Activated gamma-delta T cell (primary cell): ENCODE measurements around the gene GIMAP5.
"Not testable (repeated sequence)": the region's sequence is repeated elsewhere in the genome, so short reads cannot be mapped to it uniquely, and the experiment has no call there.

Experiments used
- DNase-seq: peaks from one replicate; lab custom pipeline; 2025; lab: John Stamatoyannopoulos, UW

GIMAP5 gene

GRCh38 chr7:150774131-150774530 is 36.9 kb downstream of the GIMAP5 start:
- DNase-seq, result not testable (repeated sequence)

- no peak for DNase-seq
Observed at GRCh38 chr7:150778014-150778737, 41.0 kb downstream of the GIMAP5 start.

GRCh38 chr7:150778738-150779301 is 41.6 kb downstream of the GIMAP5 start:
- DNase-seq, result no peak

GRCh38 chr7:150780292-150780691 is 43.1 kb downstream of the GIMAP5 start:
- DNase-seq, result no peak

DNA sequence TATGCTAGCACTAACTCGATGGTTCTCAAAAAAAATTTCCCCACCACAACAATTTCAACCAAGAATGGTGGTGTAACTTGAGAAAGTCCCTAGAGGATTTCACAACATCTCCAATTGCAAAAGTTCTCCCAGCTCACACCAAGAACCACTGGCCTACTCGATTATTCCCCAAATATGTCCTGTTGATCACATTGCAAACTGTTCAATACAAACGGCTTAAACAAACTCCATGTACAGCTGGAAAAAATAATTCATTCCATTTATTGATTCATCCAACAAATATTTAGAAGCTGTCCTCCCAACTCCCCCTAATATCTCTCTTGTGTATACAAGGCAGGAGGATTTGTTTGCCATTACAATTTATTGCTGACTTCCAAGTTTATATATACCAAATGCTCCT is 43.9 kb downstream of the GIMAP5 start:
- DNase-seq, result no peak

DNA sequence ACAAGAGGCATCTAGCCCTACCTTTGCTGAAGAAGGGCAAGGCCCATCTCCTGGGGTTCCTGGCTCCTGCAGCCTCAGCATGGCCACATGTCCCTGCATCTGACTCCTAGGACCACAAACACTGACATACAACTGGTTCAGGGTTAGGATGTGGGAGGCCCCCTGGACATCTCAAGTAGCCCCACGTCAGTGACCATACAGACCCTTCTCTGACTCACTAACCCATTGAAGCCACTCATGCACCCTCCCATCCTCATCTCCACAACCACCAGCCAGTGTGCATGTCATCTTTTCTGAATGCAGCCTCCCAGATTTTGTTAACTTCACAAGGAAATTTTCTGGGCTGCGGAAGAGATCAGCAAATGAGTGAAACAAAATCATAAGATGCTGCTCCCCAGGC is 44.7 kb downstream of the GIMAP5 start:
- no peak for DNase-seq

DNA sequence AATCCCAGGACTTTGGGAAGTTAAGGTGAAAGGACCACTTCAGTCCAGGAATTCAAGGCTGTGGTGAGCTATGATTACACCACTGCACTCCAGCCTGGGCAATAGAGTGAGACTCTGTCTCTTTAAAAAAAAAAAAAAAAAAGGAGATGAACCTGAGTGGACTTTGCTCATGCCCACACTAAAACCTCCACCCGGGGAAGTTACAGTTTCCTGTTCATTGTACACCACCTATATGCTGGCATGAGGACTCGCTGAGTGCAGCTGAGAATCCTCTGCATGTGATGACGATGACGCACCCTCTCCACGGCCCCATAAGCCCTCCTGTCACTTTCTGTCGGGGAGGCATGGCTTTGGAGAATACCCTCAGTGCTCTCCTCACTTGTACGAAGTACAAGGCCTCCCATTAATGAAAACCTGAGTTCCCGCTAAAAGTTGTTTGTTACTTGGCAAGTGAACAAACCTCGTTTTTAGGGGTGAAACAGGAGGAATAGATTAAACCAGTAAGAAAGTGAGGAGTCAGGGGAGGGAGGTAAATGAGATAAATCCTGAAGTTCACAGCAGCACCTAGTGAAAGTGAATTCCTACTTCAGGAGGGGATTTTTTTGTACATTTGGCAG is 47.0 kb downstream of the GIMAP5 start:
- no peak for DNase-seq

DNA sequence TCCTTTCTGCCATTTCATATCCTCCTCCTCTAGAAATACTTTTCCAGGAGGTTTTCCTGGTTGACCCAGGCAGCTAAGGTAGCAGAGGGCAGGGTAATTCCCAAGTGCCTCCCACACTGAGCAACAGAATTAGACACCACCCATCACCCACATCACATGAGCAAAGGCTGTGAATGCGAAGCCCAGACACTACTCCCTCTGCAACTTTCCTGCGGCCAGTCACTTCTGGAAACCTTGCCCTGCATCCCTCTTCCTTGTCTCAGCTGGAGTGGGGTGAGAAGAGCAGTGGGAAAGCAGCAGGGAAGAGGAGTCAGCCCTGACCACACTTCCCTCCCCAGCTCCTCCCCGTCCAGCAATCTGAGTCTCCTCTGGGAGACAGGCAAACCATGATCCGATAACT is 47.7 kb downstream of the GIMAP5 start:
- DNase-seq, result no peak

DNA sequence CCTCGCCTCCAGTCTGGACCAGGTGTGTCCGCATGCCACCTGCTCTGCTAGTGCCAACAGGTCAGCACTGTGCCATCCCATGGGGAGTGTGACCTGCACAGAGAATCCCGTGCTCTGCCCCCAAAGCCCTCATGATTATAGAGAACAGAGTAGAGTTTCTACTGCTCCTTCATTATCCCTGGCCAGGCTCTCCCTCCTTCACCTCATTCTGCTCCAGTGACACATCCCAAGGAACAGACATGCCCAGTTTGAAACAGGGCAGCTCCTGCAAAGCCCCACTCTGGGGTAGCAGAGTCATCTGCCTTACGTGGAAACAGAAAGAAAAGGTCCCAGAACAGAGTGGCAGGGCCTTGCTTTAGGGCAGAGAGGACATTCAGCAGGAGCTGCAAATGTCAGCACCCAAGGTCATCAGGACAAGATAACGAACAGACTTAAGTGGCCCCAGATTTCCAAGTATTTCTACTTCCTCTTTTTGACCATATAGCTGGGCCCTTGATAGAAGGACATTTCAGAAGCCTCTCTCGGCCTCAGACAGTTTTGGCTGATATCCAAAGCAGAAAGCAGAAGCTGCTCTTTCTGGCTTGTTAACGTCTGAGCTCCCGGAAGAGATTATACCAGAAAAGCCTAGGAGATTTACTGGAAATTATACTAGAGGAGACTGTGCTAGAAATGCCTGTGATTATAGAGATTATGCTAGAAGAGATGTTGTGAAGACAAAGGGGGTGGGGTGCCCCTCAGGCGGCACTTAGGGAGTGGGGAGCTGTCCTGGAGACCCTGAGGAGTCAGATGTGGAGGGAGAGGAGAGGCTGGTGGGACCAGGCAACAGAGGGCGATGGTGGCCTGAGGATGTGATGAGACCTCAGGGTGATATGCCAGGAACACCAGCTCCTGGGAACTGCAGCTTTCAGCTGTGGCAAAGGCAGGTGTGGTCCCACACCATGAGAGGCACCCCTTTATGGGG is 50.4 kb downstream of the GIMAP5 start:
- no peak for DNase-seq

DNA sequence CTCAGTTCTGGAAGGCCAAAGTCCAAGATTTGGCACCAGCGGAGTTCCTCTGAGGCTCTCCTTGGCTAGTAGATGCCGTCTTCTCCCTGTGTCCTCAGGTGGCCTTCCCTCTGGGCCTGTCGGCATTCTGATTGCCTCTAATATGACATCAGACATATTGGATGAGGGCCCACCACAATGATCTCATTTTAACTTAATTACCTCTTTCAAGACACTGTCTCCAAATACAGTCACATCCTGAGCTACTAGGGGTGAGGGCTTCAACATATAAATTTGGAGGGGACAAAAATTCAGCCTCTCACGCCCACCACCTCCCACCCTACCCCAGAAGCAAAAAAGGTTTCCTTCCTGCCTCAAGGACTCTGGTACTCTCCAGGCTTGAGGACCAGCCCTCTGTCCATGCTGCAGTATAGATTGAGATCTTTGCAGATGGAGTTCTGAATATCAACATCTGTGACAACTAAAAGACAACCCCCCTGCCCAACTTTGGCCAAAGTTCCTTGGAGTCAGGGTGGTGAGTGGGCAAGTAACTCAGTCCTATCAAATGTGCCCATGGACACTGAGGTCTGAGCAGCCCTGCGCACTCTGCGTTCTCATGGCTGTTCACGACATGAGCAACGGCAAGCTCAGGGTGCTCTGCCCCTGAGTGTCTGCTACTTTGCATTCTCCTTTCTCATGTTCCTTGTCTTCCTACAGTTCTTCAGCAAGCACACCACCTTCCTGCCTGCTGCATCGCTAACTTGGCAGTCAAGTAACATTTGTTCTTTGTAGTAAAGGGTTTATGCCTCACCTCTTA is 51.5 kb downstream of the GIMAP5 start:
- DNase-seq, result no peak

DNA sequence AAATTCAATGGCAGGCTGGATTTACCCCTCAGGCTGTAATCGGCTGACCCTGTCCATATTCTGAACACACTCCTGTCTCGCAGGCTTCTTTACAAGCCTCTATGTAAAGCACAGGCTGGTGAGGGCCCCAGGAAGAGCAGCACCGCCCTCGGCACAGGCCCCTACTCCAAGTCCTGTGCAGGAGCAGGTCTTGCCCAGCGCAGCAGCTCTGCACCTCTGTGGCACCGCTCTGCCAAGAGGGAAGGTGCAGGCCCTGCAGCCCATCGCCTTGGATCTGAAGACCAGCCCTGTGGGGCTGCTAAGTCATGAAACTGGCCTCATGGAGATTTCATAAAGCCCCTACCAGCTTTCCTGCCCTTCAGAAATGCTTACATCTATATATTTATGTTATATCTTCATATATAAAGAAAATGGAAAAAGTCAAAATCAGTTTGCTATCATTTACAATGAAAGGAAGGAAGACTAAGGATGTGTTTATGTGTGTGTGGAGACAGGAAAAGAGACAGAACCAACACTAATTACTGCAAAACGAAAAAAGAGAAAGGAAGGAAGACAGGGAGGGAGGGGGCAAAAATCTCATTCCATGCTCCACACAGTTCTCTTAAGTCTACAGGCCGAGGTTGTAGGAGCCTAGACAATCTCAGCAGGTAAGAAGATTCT is 53.3 kb downstream of the GIMAP5 start:
- DNase-seq, result no peak

GRCh38 chr7:150791304-150791703 is 54.1 kb downstream of the GIMAP5 start:
- no peak for DNase-seq

DNA sequence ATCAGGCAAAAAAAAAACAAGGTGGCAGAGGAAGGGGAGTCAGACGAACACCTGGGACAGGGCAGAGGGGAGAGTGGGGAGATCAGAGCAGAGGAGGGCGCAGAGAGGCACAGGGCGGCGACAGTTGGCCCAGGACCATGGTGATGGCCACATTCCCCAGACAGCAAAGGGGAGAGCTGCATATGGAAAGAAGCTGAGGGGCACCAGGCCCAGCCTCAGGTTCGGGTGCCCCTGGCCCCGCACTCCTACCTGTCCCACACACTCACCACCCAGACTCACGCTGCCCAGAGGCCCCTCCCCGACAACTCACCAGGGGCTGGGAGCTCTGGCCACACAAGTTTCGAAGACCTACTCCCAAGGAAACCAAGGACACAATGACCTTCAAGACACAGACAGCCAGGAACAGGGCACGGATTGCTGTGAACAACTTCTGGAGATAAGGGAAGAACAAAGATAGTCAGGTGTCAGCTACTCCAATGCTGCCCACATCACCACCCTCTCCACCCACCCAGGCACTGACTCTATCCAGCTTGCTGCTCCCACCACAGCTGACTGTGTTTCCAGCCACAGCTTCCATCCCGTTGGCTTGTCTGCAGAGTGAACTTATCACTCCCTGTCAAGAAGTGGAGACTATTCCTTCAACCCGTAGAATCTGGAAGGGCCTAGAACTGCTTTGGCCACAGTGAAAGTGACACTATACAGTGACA is 54.7 kb downstream of the GIMAP5 start:
- DNase-seq, result no peak
